DMS79 (cell line): ENCODE data around the gene CYP4F8.
"Not testable (repeated sequence)": the region's sequence is repeated elsewhere in the genome, so short reads cannot be mapped to it uniquely, and the experiment has no call there.

Source experiments
- DNase-seq: peaks from one replicate; lab custom pipeline; 2025; lab: John Stamatoyannopoulos, UW

Gene CYP4F8

GRCh38 chr19:15644816-15645215, 29.8 kb downstream of the CYP4F8 start:
- no peak for DNase-seq

- no peak for DNase-seq
Measured at GRCh38 chr19:15649526-15649925, 34.5 kb downstream of the CYP4F8 start.

GRCh38 chr19:15650123-15650522, 35.1 kb downstream of the CYP4F8 start:
- not testable (repeated sequence) for DNase-seq

DNA sequence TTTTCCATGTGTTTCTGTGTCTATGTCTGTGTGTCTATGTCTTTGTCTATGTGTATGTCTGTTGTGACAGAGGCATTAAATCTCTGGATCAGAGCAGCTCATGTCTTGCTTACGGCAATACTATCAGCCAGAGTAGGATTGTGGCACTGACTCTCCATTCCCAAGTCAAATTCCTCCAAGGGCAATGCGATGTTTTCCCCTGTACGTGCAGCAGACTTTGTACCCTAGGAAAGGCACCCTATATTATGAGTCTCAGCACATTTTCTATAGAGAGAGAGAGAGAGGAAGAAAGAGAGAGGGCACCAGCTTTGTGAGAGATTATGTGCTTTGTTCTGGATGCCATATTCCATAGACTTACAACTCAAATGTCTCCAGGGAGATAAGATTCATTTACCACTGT, 36.8 kb downstream of the CYP4F8 start:
- no peak for DNase-seq

- DNase-seq: no peak
Measured at GRCh38 chr19:15652559-15653278, 37.7 kb downstream of the CYP4F8 start.

DNA sequence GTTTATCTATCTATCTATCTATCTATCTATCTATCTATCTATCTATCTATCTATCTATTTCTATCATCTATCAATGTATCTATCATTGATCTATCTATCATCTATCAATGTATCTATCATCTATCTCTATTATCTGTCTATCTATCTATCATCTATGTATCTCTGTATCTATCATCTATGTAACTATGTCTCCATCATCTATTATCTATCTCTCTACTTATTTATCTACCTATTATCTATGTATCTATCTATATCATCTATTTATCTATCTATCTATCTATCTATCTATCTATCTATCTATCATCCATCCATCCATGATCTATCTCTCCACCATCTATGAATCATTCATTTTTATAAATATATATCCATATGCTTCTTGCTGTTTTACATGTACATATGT, 41.4 kb downstream of the CYP4F8 start:
- no peak for DNase-seq

GRCh38 chr19:15663247-15663646, 48.2 kb downstream of the CYP4F8 start:
- DNase-seq: no peak

DNA sequence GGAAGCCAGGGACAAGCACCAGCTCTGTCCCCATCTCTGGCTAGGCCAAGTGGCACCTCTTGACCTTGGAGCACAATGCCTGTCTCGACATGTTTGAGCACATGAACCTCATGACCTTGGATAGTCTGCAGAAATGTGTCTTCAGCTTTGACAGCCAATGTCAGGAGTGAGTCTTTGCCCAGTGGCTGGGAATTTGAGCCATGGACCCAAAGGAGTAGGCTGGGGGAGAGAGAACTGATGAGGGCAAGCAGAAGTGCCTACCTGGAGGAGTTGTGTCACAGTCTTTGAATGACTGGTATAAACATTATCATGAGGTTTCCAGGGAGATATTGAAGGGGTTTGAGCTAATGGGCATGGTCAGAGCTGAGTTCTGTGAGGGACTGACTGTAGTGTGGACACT, 51.2 kb downstream of the CYP4F8 start:
- no peak for DNase-seq

- no peak for DNase-seq
Measured at GRCh38 chr19:15666883-15667282, 51.9 kb downstream of the CYP4F8 start.

DNA sequence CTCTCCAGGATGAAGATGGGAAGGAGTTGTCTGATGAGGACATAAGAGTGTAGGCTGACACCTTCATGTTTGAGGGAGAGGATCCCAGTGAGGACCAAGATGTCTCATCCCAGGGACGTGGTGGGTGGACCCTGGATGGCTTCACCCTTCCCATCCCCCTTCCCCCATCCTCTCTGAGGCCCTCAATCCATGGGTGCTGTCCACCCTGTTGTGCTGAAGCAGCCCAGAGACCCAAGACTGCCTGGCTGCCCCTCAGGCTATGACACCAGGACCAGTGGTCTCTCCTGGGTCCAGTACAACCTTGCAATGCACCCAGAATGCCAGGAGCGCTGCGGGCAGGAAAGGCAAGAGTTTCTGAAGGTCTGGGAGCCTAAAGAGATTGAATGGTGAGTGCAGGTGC, 54.4 kb downstream of the CYP4F8 start:
- DNase-seq: no peak

DNA sequence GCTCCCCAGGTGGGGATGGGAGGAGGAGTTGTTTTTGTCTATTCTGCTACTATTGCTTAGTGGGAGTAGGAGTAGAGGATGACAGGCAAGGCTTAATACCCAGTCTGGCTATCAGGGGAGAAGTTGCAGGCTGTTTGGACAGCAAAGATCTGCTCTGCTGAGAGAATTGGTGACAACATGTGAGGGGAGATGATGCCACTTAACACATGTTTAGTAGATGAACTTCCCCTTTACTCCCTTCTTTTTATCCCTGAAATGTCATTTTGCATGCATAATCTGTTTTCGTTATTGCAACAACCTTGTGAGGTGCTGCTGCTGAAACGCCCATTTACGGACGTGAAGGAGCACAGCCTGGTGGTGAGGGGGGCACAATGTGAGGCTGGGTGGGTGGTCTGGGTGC, 54.9 kb downstream of the CYP4F8 start:
- DNase-seq: no peak

DNA sequence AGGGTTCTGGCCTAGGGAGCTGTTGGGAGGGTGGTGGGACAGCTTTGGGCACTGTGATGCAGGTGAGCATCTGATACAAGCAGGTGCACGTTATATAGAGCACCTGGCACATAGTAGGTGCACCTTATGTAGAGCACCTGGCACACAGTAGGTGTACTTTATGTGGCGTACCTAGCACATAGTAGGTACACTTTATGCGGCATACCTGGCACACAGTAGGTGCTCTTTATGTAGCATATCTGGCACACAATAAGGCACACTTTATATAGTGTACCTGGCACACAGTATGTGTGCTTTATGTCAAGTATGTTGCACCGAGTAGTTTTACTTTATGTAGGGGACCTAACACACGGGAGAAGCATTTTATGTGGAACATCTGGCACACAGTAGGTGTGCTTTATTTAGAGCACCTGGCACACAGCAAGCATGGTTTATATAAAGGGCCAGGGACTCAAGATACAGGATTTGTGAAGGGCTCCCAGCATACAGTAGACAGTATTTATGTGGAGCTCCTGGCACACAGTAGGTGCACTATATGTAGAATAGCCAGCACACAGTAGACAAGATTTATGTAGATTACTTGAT, 56.3 kb downstream of the CYP4F8 start:
- DNase-seq: no peak

DNA sequence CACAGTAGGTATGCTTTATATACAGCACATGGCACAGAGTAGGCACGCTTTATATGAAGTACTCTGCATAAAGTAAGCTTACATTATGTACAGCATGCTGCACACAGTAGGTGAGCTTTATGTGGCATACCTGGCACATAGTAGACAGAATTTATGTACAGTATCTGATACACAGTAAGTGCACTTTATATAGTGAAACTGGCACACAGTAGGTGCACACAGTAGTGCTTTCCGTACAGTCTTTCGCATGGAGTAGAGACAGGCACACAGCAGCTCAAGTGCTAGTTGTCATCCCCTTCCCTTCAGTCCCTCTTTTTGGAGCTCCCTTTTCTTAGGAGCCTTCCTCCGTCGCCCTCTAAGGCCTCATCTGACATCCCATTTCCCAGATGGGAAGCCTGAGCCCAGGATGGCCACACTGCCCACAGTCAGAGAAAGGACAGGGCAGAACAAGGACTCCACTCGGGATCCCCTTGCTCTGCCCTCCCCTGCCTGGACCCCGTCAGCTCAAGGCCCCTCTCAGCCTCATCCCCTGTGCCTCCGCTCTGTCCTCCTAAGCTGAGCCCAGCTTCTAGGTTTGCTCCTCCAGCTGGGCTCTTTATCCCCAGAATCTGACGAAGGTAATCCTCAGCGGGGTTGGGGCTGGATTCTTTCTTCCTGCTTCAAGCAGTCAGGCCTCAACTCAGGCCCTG, 57.0 kb downstream of the CYP4F8 start:
- DNase-seq: no peak

DNA sequence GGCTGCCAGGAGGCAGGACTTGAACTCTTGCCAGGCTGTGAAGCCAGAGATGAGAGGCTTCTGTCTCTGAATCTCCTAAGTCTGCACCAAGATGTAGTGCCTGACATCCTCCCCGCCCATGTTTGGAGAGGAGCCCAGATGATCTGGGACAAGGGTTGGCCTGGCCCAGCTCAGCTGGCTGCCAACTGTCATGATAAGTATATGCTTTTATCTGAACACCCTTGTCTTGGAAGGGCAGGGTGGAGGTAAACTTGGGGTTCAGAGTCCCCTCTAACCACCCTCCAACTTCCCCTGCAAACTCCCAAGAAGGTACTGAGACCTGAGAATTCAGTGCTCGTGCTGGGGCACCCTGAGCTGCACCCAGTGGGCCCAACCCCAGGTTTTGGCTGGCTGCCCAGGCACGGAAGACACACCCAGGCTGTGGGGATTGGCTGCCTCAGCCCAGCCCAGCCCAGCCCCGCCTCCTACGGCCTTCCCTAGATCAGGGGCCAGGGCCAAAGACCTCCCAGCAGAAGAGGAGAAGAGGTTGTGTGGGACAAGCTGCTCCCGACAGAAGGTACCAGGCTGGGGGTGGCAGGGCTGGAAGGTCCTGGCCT, 57.7 kb downstream of the CYP4F8 start, which contains the start of gene CYP4F12:
CYP4F12 (plus strand) TSS at position 508 of the 596 bp plus-strand sequence. CDS start 443 bp downstream, outside the sequence.
- DNase-seq: no peak

GRCh38 chr19:15673176-15673654, 58.2 kb downstream of the CYP4F8 start:
- no peak for DNase-seq

DNA sequence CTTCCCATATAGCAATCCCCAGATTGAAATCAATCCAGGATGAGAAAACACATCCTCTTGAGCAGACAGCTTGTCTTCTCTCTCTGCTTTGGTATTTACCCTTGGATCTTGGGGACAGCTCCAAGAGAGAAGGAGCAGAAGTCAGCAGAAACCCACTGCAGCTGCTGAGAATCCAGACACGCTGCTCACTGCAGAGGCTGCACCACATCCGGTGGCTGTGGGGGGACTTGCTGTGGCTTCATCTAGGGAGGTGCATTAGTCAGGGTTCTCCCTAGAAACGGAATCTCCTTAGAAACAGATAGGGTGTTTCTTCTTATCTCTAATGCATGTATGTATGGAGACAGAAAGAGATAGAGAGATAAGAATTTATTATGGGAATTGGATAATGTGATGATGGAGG, 60.5 kb downstream of the CYP4F8 start:
- no peak for DNase-seq

DNA sequence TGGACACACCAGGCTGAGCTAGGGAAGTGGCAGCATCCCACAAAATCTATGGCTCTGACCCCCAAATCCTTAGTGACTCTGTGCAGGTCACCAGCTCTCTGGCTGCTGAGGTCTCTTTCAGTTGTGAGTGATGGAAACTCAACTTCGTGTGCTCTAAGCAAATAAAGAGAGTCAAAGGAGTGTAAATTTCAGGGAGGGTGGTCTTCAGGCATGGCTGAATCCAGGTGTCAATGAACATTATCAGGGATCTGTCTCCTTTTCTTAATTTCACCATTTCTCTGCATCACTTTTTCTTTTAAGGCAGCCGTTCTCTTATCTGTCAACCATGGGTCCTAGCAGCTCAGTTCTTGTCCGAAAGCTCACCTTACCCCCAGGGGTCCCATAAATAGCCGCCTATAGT, 64.1 kb downstream of the CYP4F8 start:
- DNase-seq: no peak

DNA sequence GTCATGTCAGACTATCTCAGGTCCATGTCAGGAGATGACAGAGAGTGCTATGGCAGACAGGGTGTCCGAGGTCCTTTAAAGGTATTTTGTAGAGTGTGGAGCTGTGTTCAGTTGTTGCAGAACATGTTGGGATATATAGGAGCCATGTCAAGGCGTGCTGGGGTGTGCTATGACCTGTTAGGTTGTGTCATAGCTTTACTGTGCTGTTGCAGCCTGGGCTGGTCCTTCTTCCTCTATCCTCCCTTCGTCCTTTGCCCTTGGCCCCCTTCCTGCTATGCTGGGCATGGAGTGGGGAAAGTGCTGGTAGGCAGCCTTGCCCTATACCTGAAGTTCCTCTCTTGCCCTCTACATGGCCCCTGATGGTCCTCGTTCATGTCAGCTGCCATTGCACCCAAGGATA, 64.8 kb downstream of the CYP4F8 start:
- DNase-seq: not testable (repeated sequence)
